Measurements from ENCODE around the gene GRB10.

Gene GRB10

DNA sequence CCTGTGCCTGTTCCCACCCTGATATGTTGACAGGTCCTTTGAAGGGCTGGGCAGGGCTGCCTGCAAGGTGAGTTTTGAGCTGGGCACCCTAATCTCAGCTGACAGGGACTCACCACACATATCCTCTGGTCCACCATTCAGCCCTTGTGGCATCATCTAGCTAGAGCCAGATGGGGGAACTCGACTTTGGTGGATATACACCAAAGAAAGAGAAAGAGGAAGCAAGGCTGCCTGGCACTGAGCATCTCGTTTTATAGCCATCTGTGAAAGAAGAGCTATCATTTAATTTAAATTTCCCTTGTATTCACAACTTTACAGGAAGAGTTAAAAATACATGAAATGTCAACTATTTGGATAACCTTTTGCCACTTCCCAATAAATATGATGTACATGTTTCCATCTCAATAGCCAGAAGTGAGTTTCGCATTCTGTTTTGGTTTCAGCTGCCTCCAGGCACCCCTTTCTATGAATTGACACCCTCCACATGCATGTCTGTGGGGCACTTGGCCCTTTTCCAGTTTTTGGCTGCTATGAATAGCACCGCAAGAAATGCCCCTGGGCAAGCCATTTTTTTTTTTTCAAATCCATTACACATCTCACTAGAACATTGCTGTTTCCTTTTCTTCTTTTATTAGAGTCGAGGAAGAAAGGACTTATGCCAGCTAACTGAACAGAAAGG, 22.9 kb upstream of the GRB10 start:
- DNase-seq (ENCODE audit: low spot score) = no peak
- TF ChIP-seq, protein P1, sequence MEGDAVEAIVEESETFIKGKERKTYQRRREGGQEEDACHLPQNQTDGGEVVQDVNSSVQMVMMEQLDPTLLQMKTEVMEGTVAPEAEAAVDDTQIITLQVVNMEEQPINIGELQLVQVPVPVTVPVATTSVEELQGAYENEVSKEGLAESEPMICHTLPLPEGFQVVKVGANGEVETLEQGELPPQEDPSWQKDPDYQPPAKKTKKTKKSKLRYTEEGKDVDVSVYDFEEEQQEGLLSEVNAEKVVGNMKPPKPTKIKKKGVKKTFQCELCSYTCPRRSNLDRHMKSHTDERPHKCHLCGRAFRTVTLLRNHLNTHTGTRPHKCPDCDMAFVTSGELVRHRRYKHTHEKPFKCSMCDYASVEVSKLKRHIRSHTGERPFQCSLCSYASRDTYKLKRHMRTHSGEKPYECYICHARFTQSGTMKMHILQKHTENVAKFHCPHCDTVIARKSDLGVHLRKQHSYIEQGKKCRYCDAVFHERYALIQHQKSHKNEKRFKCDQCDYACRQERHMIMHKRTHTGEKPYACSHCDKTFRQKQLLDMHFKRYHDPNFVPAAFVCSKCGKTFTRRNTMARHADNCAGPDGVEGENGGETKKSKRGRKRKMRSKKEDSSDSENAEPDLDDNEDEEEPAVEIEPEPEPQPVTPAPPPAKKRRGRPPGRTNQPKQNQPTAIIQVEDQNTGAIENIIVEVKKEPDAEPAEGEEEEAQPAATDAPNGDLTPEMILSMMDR (IDR thresholded peaks at IDR 0.05; ENCODE audit: extremely low read depth, insufficient read depth, missing control alignments) = no peak
- in situ Hi-C loops (cut with MboI; ENCODE audit: low pct_unique_long_range_greater_than_20kb, low sequenced_read_pairs, unreplicated experiment) = no loop called here

DNA sequence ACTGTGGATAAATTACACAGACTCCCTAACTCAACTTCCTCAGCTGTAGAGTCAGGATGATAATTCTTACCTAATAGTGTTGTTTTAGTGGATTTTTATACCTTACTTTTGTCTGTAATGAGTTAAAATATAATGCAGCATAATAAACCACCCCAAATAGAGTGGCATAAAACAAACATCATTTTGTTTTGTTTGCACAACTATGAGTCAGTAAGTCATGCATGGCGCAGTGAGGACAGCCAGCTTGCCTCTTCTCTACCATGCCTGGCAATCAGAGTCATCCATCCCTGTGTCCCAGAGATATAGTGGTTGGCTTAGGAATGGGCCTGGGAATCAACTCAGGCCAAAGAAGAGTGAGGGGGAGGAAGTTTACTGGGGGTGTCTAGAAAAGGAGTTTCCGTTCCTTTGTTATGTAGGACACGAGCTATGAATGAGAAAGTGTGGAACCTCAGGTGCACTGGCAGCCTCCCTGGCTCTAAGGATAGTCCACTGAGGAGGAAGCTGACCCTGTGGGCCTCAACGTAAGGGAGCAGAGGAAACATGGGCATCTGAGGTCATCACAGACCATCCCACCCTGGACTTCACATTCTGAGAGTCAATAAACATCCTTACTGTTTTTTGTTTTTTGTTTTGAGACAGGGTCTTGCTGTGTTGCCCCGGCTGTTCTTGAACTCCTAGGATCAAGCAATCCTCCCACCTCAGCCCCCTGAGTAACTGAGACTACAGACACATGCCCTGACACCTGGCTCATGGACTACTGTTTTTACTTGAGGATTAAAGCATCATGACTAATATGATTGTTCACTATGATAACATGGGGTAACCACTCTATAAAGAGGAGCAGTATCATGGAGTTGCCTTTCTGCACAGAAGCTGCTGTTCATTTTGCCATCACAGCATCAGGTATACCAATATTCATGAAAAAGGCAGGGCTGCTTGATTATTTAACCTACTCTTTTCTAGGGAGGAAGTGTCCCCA, 21.0 kb upstream of the GRB10 start:
- no peak for DNase-seq (ENCODE audit: low spot score)
- TF ChIP-seq, protein P1 (IDR thresholded peaks at IDR 0.05; ENCODE audit: extremely low read depth, insufficient read depth, missing control alignments) = no peak
- in situ Hi-C loops (cut with MboI; ENCODE audit: low pct_unique_long_range_greater_than_20kb, low sequenced_read_pairs, unreplicated experiment) = no loop called here

DNA sequence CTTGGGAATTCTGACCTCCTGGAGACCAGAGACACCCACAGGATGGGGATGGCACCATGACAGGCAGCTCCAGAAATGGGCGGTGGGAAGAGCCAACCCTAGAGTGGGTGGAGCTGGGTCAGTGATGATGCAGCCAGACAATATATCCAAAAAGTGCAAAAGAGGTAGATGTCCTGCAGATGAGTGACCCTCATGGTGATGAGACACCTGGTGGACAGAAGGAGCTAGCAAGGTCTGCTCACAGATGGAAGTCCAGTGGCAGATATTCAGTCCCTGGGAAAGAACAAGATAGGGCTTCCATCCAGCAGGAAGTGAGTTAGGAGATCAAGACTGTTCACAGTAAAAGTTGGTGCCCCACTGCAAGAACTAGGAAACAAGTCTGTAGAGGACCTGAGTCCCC, 19.2 kb upstream of the GRB10 start:
- in situ Hi-C loops (cut with MboI; ENCODE audit: low pct_unique_long_range_greater_than_20kb, low sequenced_read_pairs, unreplicated experiment) = no loop called here
- DNase-seq (ENCODE audit: low spot score) = no peak
- TF ChIP-seq, protein P1 (IDR thresholded peaks at IDR 0.05; ENCODE audit: extremely low read depth, insufficient read depth, missing control alignments) = no peak

DNA sequence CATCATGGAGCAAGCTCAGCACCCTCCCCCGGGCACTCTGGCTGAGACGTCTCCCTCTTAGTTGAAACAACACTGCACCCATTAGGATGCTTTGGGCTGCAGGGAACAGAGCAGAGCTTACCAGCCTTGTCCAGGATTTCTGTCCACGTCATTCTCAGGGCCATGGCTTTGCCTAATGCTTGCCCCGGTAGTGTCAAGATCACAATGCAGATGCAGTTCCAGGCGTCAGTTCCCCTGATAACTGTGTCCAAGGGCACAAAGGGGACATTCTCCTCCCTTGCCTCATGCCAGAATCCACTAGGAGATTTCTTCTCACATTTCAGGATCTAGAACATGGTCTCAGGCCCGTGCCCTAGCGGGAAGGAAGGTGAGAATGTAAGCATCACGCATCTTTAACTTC, 17.2 kb upstream of the GRB10 start:
- TF ChIP-seq, protein P1 (IDR thresholded peaks at IDR 0.05; ENCODE audit: extremely low read depth, insufficient read depth, missing control alignments) = no peak
- no peak for DNase-seq (ENCODE audit: low spot score)
- in situ Hi-C loops (cut with MboI; ENCODE audit: low pct_unique_long_range_greater_than_20kb, low sequenced_read_pairs, unreplicated experiment) = no loop called here

DNA sequence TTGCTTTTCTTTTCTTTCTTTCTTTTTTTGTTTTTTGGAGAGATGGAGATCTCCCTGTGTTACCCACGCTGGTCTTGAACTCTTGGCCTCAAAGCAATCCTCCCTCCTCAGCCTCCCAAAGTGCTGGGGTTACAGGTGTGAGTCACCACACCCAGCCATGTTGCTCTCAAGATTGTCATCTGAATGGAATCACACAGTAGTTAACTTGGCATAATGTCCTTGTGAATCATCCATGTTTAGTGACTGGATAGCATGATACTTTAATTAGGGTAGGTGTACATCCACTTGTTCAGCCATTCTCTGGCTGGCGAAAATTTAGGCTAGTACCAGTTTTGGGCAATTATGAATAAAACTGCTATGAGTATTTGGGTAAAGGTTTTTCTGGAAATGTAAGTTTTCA, 15.4 kb upstream of the GRB10 start:
- in situ Hi-C loops (cut with MboI; ENCODE audit: low pct_unique_long_range_greater_than_20kb, low sequenced_read_pairs, unreplicated experiment) = no loop called here
- no peak for DNase-seq (ENCODE audit: low spot score)
- TF ChIP-seq, protein P1 (IDR thresholded peaks at IDR 0.05; ENCODE audit: extremely low read depth, insufficient read depth, missing control alignments) = no peak

DNA sequence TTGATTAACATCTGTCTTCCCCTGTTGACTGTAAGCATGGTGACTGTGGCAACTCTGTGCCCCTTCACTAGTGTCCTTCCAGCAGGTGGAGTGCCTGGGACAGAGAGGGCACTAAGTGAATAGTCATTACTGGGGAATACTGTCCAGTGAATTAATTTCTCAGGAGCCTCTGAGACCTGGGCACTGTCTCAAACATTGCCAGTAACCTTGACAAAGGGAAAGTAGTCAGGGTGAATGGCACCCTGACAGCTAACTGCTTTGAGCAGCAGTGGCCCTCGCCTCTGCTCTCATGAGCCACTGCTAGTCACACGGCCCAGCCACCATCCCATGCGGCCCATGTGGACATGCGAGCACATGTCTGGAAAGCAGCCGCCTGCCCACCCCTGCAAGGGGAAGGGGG, 13.1 kb upstream of the GRB10 start:
- in situ Hi-C loops (cut with MboI; ENCODE audit: low pct_unique_long_range_greater_than_20kb, low sequenced_read_pairs, unreplicated experiment) = no loop called here
- no peak for DNase-seq (ENCODE audit: low spot score)
- TF ChIP-seq, protein P1 (IDR thresholded peaks at IDR 0.05; ENCODE audit: extremely low read depth, insufficient read depth, missing control alignments) = no peak
